GM21529 (cell line): ENCODE data around the gene CDHR2.

Experiments
- ATAC-seq: cut with Tn5 transposase; IDR thresholded peaks from one replicate; pipeline ENCODE4 v1.9.1; 2021; ENCODE audit not compliant: unreplicated experiment

CDHR2 gene

GRCh38 chr5:176529116-176529740, 19.9 kb upstream of the CDHR2 start:
- ATAC-seq = no peak

- ATAC-seq = peak; percentile 29
Observed at GRCh38 chr5:176529741-176530141, 19.4 kb upstream of the CDHR2 start.

- ATAC-seq = no peak
Observed at GRCh38 chr5:176530393-176530982, 18.7 kb upstream of the CDHR2 start.

- no peak for ATAC-seq
Observed at GRCh38 chr5:176530983-176531901, 17.9 kb upstream of the CDHR2 start.

GRCh38 chr5:176531902-176532493, 17.1 kb upstream of the CDHR2 start:
- ATAC-seq = no peak

- ATAC-seq = no peak
Observed at GRCh38 chr5:176532795-176533194, 16.3 kb upstream of the CDHR2 start.

GRCh38 chr5:176533390-176533789, 15.8 kb upstream of the CDHR2 start:
- ATAC-seq = no peak

- no peak for ATAC-seq
Observed at GRCh38 chr5:176533894-176534611, 15.1 kb upstream of the CDHR2 start.

GRCh38 chr5:176534640-176535039, 14.5 kb upstream of the CDHR2 start:
- ATAC-seq = no peak

- ATAC-seq = no peak
Observed at GRCh38 chr5:176535101-176535663, 14.0 kb upstream of the CDHR2 start.

GRCh38 chr5:176535664-176536131, 13.4 kb upstream of the CDHR2 start:
- no peak for ATAC-seq

- peak; percentile 26 for ATAC-seq
Observed at GRCh38 chr5:176536132-176536901, 12.8 kb upstream of the CDHR2 start.

GRCh38 chr5:176536902-176537553, 12.1 kb upstream of the CDHR2 start, which contains the start of gene RNF44:
Gene RNF44, minus strand, starts transcription at chr5:176537402. Its CDS starts 4,930 bp downstream, at chr5:176532472.
- ATAC-seq = peak; percentile 52

GRCh38 chr5:176537554-176538229, 11.4 kb upstream of the CDHR2 start:
- peak; percentile 64 for ATAC-seq

GRCh38 chr5:176538230-176538988, 10.7 kb upstream of the CDHR2 start:
- ATAC-seq = no peak

- no peak for ATAC-seq
Observed at GRCh38 chr5:176538989-176539384, 10.2 kb upstream of the CDHR2 start.

- ATAC-seq = no peak
Observed at GRCh38 chr5:176540476-176540899, 8.7 kb upstream of the CDHR2 start.

GRCh38 chr5:176540956-176541337, 8.2 kb upstream of the CDHR2 start:
- ATAC-seq = no peak
